Endodermal cell (in vitro differentiated cells): ENCODE results near the gene GTF2F2. TPM values are rescaled to one million over a fixed set of nuclear protein-coding genes. Genes with fewer than 3 reads are reported as not detected.

Experiments used
- DNase-seq: peaks from one replicate; pipeline ENCODE4 v3.0.0-alpha.2; 2017
- H3K27ac ChIP-seq: 2 replicates; pipeline ENCODE4 v1.5.1; 2013; ENCODE audit warnings: mild to moderate bottlenecking, low read depth, low read length, moderate library complexity
- H3K27me3 ChIP-seq: 2 replicates; pipeline ENCODE4 v1.6.1; 2013; ENCODE audit warnings: mild to moderate bottlenecking, low read length, moderate library complexity; ENCODE audit not compliant: insufficient read depth, control insufficient read depth, poor library complexity, severe bottlenecking
- H3K36me3 ChIP-seq: 2 replicates; pipeline ENCODE4 v1.7.0; 2013; ENCODE audit warnings: mild to moderate bottlenecking, low read length, moderate library complexity; ENCODE audit not compliant: control insufficient read depth, insufficient read depth
- H3K4me1 ChIP-seq: one replicate; pipeline ENCODE4 v1.7.0; 2013; ENCODE audit warnings: low read length; ENCODE audit not compliant: control insufficient read depth, insufficient read depth
- H3K4me3 ChIP-seq: 2 replicates; pipeline ENCODE4 v1.5.1; 2013; ENCODE audit warnings: mild to moderate bottlenecking, low read length, moderate library complexity
- H3K9ac ChIP-seq: 2 replicates; pipeline ENCODE4 v1.6.1; 2013; ENCODE audit warnings: mild to moderate bottlenecking, low read length, moderate library complexity; ENCODE audit not compliant: poor library complexity, severe bottlenecking; ENCODE audit errors: extremely low read depth
- H3K9me3 ChIP-seq: 2 replicates; pipeline ENCODE4 v1.6.1; 2013; ENCODE audit warnings: mild to moderate bottlenecking, low read length, moderate library complexity; ENCODE audit not compliant: control insufficient read depth
- H3K27ac Mint-ChIP-seq: 2 replicates; pipeline ENCODE4 v1.8.0; 2020; ENCODE audit warnings: mixed read lengths
- H3K27me3 Mint-ChIP-seq: 2 replicates; pipeline ENCODE4 v1.8.0; 2021; ENCODE audit warnings: mild to moderate bottlenecking, mixed read lengths; ENCODE audit not compliant: insufficient read depth
- H3K36me3 Mint-ChIP-seq: 2 replicates; pipeline ENCODE4 v1.8.0; 2020; ENCODE audit warnings: low read depth, mixed read lengths
- H3K4me1 Mint-ChIP-seq: 2 replicates; pipeline ENCODE4 v1.8.0; 2020; ENCODE audit warnings: mixed read lengths
- H3K4me3 Mint-ChIP-seq: 2 replicates; pipeline ENCODE4 v1.8.0; 2020; ENCODE audit warnings: mild to moderate bottlenecking, moderate library complexity, mixed read lengths
- H3K9me3 Mint-ChIP-seq: 2 replicates; pipeline ENCODE4 v1.8.0; 2020; ENCODE audit warnings: mild to moderate bottlenecking, mixed read lengths
- WGBS, 2 experiments: methylation state at CpG; one replicate each; pipeline versions ENCODE4 v1.1.5 to v1.1.7; 2013; ENCODE audit warnings: missing lambda C conversion rate in 2 of 2, mixed read lengths in 1 of 2; ENCODE audit not compliant: insufficient coverage in 1 of 2, insufficient read length in 1 of 2; 5-methylcytosine and 5-hydroxymethylcytosine counted together
- total RNA-seq, 2 donors: library from RNA; stranded (reverse); fragmentation: NEBNext Ultra II Directional in 1 of 2; extraction: Animal tissue kit (Norgen Biotek cat#: 25700) in 1 of 2; gene quantifications; 2 replicates in 1 of 2; 3 replicates in 1 of 2; pipeline ENCODE4 v1.2.1, GENCODE V29; 2021
- TF ChIP-seq, protein P1 (sequence below): fragments of 200-600 bp; sonication (generic); conservative IDR thresholded peaks from 2 replicates; pipeline ENCODE4 v1.5.0; 2021; ENCODE audit warnings: antibody characterized with exemption, mild to moderate bottlenecking

The GTF2F2 gene
- total RNA-seq, 2 donors from 2014 or later: 27.0 to 27.4 TPM

DNA sequence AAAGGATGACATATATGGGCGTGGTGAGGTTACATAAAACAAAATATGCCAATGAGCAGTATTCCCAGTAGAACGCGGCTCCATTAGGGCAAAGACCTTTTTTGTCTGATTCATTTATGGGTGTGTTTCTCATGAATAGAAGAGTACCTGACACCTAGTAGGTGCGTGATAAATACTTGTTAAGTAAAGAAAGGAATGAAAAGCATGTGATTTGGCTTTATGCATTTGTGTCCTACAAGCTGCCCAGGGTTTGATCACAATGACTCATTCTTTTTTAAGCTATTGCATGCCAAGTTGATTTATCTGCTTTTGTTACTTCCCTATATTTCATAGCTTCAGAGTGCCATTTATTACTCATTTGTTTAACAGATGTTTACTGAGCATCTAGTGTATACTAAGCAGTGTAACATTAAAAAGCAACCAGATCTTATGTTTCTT is 99.6 kb downstream of the GTF2F2 start:
- Mint-ChIP-seq H3K4me1 (peaks cover 22% of the 10 kb centered on the region), H3K27ac (no peak overlapping the region), H3K9me3 (no peaks in the 10 kb centered on the region), H3K36me3 (peaks cover 13% of the 10 kb centered on the region), H3K27me3 (no peaks in the 10 kb centered on the region), H3K4me3 (no peak overlapping the region)
- no peak overlapping the region for H3K9ac ChIP-seq
- 81 to 93% methylated on average over 4 of the region's 4 CpGs for WGBS, 2 experiments
- TF ChIP-seq, protein P1, sequence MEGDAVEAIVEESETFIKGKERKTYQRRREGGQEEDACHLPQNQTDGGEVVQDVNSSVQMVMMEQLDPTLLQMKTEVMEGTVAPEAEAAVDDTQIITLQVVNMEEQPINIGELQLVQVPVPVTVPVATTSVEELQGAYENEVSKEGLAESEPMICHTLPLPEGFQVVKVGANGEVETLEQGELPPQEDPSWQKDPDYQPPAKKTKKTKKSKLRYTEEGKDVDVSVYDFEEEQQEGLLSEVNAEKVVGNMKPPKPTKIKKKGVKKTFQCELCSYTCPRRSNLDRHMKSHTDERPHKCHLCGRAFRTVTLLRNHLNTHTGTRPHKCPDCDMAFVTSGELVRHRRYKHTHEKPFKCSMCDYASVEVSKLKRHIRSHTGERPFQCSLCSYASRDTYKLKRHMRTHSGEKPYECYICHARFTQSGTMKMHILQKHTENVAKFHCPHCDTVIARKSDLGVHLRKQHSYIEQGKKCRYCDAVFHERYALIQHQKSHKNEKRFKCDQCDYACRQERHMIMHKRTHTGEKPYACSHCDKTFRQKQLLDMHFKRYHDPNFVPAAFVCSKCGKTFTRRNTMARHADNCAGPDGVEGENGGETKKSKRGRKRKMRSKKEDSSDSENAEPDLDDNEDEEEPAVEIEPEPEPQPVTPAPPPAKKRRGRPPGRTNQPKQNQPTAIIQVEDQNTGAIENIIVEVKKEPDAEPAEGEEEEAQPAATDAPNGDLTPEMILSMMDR: no peak
- H3K27me3 ChIP-seq: no peaks in the 10 kb centered on the region
- H3K4me3 ChIP-seq: no peak overlapping the region
- H3K9me3 ChIP-seq: no peaks in the 10 kb centered on the region
- H3K36me3 ChIP-seq: no peaks in the 10 kb centered on the region
- no peak for DNase-seq
- H3K27ac ChIP-seq: no peak overlapping the region
- H3K4me1 ChIP-seq: peaks cover 4% of the 10 kb centered on the region

DNA sequence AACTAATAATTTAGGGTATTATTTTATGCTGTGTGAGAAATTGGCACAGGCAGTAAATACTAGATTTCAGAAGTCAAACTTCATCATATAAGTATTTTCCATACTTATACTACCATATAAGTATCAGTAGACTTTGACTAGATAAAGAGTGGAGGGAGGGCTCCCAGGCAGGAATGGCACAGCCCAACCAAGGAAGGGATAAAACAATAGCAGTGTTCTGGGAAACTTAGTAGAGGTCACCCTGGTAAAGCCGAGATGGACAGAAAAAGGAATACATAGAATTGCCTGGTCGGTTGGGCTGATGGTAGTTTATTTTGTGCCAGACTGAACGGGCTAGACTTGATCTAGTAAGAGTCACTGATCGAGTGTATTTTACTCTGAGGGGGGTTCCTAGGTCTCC is 100.1 kb downstream of the GTF2F2 start:
- no peaks in the 10 kb centered on the region for H3K27me3 Mint-ChIP-seq
- H3K4me1 Mint-ChIP-seq: peaks cover 22% of the 10 kb centered on the region
- 97 to 98% methylated on average over 4 of the region's 4 CpGs for WGBS, 2 experiments
- TF ChIP-seq, protein P1: no peak
- Histone ChIP-seq H3K27ac (no peak overlapping the region), H3K9me3 (no peaks in the 10 kb centered on the region), H3K27me3 (no peaks in the 10 kb centered on the region), H3K4me3 (no peak overlapping the region), H3K4me1 (peaks cover 4% of the 10 kb centered on the region), H3K9ac (no peak overlapping the region), H3K36me3 (no peaks in the 10 kb centered on the region)
- H3K9me3 Mint-ChIP-seq: no peaks in the 10 kb centered on the region
- H3K27ac Mint-ChIP-seq: no peak overlapping the region
- DNase-seq: no peak
- peaks cover 13% of the 10 kb centered on the region for H3K36me3 Mint-ChIP-seq
- H3K4me3 Mint-ChIP-seq: no peak overlapping the region

DNA sequence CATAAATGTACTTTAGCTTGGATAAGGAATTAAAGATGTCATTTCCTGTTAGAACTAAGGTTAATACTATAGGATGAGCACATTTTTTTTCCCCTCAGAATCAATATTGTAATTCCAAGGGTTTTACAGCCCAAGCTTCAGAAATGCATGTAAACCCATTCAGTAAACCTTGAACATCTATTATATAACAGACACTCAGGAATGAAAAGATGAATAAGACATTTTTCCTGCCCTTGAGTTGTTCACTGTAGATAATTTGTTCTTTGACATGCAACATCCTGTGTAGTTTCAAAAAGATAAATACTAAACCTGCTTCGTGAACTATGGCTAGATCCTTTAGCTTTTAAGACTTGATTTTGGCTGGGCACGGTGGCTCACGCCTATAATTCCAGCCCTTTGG is 102.2 kb downstream of the GTF2F2 start:
- TF ChIP-seq, protein P1: no peak
- Mint-ChIP-seq H3K4me3 (no peak overlapping the region), H3K27ac (no peak overlapping the region), H3K27me3 (no peaks in the 10 kb centered on the region), H3K9me3 (no peaks in the 10 kb centered on the region), H3K4me1 (peaks cover 22% of the 10 kb centered on the region), H3K36me3 (no peaks in the 10 kb centered on the region)
- Histone ChIP-seq H3K36me3 (no peaks in the 10 kb centered on the region), H3K27me3 (no peaks in the 10 kb centered on the region), H3K9me3 (no peaks in the 10 kb centered on the region), H3K4me3 (no peak overlapping the region), H3K9ac (no peak overlapping the region), H3K27ac (no peak overlapping the region), H3K4me1 (peaks cover 3% of the 10 kb centered on the region)
- DNase-seq: no peak
- 94 to 97% methylated on average over 3 of the region's 3 CpGs for WGBS, 2 experiments
